ENCODE data around the gene TNFSF4. TPM values are rescaled to one million over a fixed set of nuclear protein-coding genes. Genes with fewer than 3 reads are reported as not detected.

Gene TNFSF4
- total RNA-seq, 1 donor from 2014 or later, result 2.8 TPM

DNA sequence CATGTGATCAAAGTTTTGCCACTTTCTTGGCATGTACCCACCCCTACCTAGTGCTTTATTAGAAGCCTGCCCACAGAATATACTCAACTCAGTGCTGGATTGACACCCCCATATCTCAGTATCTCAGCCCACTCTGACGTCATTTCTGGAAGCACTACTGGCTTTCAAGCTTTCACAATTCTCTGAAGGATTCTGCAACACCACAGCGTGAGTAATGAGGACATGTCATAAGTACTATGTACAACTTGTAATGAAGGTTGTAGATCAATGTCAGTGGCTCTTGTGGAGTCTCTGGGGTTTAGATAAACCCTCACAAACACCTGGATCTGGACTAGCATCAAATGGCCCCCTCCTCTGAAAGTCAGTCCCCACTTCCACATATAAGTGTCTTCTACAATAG, 57.2 kb downstream of the TNFSF4 start:
- Mint-ChIP-seq H3K4me1 (no peaks in the 10 kb centered on the region), H3K4me3 (no peak overlapping the region), H3K27me3 (ENCODE audit: low read depth) (no peaks in the 10 kb centered on the region), H3K36me3 (peaks cover 9% of the 10 kb centered on the region), H3K27ac (no peak overlapping the region), H3K9me3 (peaks cover 46% of the 10 kb centered on the region)
- TF ChIP-seq, protein P1, sequence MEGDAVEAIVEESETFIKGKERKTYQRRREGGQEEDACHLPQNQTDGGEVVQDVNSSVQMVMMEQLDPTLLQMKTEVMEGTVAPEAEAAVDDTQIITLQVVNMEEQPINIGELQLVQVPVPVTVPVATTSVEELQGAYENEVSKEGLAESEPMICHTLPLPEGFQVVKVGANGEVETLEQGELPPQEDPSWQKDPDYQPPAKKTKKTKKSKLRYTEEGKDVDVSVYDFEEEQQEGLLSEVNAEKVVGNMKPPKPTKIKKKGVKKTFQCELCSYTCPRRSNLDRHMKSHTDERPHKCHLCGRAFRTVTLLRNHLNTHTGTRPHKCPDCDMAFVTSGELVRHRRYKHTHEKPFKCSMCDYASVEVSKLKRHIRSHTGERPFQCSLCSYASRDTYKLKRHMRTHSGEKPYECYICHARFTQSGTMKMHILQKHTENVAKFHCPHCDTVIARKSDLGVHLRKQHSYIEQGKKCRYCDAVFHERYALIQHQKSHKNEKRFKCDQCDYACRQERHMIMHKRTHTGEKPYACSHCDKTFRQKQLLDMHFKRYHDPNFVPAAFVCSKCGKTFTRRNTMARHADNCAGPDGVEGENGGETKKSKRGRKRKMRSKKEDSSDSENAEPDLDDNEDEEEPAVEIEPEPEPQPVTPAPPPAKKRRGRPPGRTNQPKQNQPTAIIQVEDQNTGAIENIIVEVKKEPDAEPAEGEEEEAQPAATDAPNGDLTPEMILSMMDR (IDR thresholded peaks at IDR 0.05; ENCODE audit: unreplicated experiment), result no peak
- DNase-seq (ENCODE audit: low spot score in 2 of 2, unreplicated experiment in 2 of 2), result no peak

DNA sequence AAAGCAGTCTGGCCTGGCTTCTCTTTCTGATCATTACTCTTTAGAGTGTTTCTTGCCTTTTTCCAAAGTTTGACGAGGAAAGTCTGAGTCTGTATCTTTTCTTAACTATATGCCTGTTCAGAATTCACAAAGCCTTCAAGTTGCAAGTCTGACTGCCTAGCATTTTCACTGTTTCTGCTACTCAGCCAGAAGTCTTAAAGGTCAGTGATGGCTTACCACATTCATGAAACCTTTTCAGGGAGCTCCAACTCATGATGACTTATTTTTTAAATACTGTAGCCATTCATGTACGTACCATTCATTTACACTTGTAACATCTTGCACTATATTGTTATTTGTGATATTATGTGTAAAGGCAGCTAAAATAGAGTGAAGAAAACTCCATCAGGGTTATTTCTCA, 58.2 kb downstream of the TNFSF4 start:
- H3K27me3 Mint-ChIP-seq (ENCODE audit: low read depth), result no peaks in the 10 kb centered on the region
- TF ChIP-seq, protein P1 (IDR thresholded peaks at IDR 0.05; ENCODE audit: unreplicated experiment), result no peak
- H3K36me3 Mint-ChIP-seq, result peaks cover 9% of the 10 kb centered on the region
- no peak overlapping the region for H3K27ac Mint-ChIP-seq
- H3K4me1 Mint-ChIP-seq, result no peaks in the 10 kb centered on the region
- peaks cover 54% of the 10 kb centered on the region for H3K9me3 Mint-ChIP-seq
- no peak overlapping the region for H3K4me3 Mint-ChIP-seq
- DNase-seq (ENCODE audit: low spot score in 2 of 2, unreplicated experiment in 2 of 2), result no peak

DNA sequence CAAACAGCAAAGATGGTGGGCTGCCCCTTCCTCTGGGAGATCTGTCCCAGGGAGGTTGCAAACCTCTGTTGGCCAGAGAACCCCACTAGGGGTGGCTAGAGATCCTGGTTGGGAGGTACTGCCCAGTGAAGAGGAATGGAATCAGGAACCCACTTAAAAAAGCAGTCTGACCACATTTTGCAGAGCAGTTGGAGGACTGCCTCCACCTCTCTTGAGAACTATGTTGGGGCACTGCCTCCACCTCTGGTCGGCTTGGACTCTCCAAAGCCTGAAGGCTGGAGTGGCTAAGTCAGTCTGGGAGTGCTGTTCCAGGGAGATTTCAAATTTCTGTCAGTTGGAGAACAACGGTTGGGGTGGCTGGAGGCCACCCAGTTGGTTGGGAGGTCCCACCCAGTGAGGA, 58.6 kb downstream of the TNFSF4 start:
- H3K9me3 Mint-ChIP-seq, result peaks cover 55% of the 10 kb centered on the region
- no peak overlapping the region for H3K27ac Mint-ChIP-seq
- peaks cover 9% of the 10 kb centered on the region for H3K36me3 Mint-ChIP-seq
- no peaks in the 10 kb centered on the region for H3K27me3 Mint-ChIP-seq (ENCODE audit: low read depth)
- no peaks in the 10 kb centered on the region for H3K4me1 Mint-ChIP-seq
- DNase-seq (ENCODE audit: low spot score in 2 of 2, unreplicated experiment in 2 of 2), result no peak
- TF ChIP-seq, protein P1 (IDR thresholded peaks at IDR 0.05; ENCODE audit: unreplicated experiment), result no peak
- H3K4me3 Mint-ChIP-seq, result no peak overlapping the region

DNA sequence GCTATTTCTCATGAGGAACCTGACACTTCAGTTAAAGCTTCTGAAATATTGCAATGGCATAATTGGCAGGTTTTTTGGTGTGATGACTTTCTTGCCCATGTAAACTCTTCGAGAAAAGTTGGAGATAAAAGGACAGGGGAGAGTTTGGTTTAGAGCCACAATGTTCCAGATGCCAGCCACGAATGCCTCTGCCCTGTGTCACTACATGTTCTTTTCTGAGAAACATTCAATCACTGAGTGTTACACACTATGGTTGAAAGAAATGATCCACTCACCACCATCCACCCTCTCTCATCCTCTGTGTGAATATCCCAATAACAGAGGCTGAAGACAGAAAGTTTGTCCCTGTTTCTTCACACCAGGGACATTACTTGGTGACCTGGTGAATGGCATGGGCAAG, 66.4 kb downstream of the TNFSF4 start:
- Mint-ChIP-seq H3K4me1 (peaks cover 11% of the 10 kb centered on the region), H3K27ac (no peak overlapping the region), H3K4me3 (no peak overlapping the region), H3K36me3 (peaks cover 2% of the 10 kb centered on the region), H3K9me3 (peaks cover 34% of the 10 kb centered on the region), H3K27me3 (ENCODE audit: low read depth) (no peaks in the 10 kb centered on the region)
- DNase-seq (ENCODE audit: low spot score in 2 of 2, unreplicated experiment in 2 of 2), result no peak
- TF ChIP-seq, protein P1 (IDR thresholded peaks at IDR 0.05; ENCODE audit: unreplicated experiment), result no peak

DNA sequence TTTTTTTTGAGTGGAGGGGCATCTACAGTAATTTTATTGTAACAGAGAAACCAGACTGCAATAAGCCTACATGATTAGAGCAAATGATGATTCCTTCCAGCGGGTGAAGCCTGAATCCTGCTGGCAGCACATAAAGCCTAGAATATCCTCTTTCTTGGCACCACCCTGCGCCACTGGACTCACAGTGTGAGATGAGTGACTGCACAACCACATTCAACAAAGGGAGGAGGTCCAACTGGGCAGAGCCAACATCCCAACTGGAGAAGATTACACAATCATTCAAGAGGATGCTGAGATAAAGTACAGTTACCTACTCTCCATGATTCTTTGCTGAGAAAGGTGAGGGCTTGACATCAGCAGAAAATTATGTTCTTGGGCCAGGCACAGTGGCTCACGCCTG, 67.4 kb downstream of the TNFSF4 start:
- Mint-ChIP-seq H3K4me1 (peaks cover 16% of the 10 kb centered on the region), H3K27ac (no peak overlapping the region), H3K27me3 (ENCODE audit: low read depth) (no peaks in the 10 kb centered on the region), H3K9me3 (peaks cover 24% of the 10 kb centered on the region), H3K4me3 (no peak overlapping the region), H3K36me3 (no peaks in the 10 kb centered on the region)
- TF ChIP-seq, protein P1 (IDR thresholded peaks at IDR 0.05; ENCODE audit: unreplicated experiment), result no peak
- no peak for DNase-seq (ENCODE audit: low spot score in 2 of 2, unreplicated experiment in 2 of 2)

DNA sequence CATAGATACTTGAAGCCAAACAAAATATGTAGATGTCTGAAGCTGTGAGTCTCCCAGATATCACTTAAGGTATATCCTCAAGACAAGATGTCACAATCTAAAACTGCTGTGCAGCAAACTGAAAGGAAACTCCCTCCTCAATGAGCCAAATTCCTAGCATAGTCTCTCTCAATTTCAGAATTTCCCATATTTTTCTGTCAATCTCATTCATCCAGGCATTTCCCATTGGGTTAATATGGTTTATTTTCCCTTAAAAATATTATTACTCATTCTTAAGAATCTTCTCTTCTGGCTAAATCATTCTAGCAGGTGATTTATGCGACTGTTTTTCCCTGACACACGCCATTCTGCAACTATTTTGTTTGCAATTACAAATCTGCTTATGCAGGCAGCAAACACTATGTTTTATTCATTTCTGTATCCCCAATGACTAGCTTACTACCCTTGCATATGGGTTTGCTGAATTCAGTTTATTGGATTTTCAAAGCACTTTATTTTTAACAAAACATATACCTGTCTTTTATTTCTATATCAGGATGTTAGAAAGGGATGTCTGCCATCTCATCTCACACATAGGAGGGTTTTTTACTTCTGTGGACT, 69.9 kb downstream of the TNFSF4 start:
- TF ChIP-seq, protein P1 (IDR thresholded peaks at IDR 0.05; ENCODE audit: unreplicated experiment), result no peak
- Mint-ChIP-seq H3K36me3 (no peaks in the 10 kb centered on the region), H3K4me1 (peaks cover 28% of the 10 kb centered on the region), H3K4me3 (no peak overlapping the region), H3K27me3 (ENCODE audit: low read depth) (no peaks in the 10 kb centered on the region), H3K9me3 (peaks cover 1% of the 10 kb centered on the region), H3K27ac (no peak overlapping the region)
- DNase-seq (ENCODE audit: low spot score in 2 of 2, unreplicated experiment in 2 of 2), result no peak
